Measurements from ENCODE around the gene PIP5K1C. TPM values are rescaled to one million over a fixed set of nuclear protein-coding genes. Genes with fewer than 3 reads are reported as not detected.

The PIP5K1C gene
- 10 to 100 TPM; 38.8 to 48.3 (median 40.4) TPM for total RNA-seq
- polyA plus RNA-seq: 31.4 TPM
- long read RNA-seq, donor 1, full-length matches to known transcripts: 12 of 69 reads
- long read RNA-seq, donor 1, partial matches to known transcripts: 24 of 69 reads
- long read RNA-seq, donor 1, other reads (novel, unspliced or antisense): 33 of 69 reads
- long read RNA-seq, donor 2, full-length matches to known transcripts: 14 of 45 reads
- long read RNA-seq, donor 2, partial matches to known transcripts: 3 of 45 reads
- long read RNA-seq, donor 2, other reads (novel, unspliced or antisense): 28 of 45 reads
- long read RNA-seq, donor 3, partial matches to known transcripts: 14 of 38 reads
- long read RNA-seq, donor 3, other reads (novel, unspliced or antisense): 24 of 38 reads
- long read RNA-seq, donor 4, full-length matches to known transcripts: 6 of 30 reads
- long read RNA-seq, donor 4, partial matches to known transcripts: 5 of 30 reads
- long read RNA-seq, donor 4, other reads (novel, unspliced or antisense): 19 of 30 reads

- no peaks in the 10 kb centered on the region for H3K9me3 ChIP-seq (ENCODE audit: control insufficient read depth, low read length)
- DNase-seq (peak; percentile 89 to 97 (median 96)), ATAC-seq (peak; percentile 88 to 92)
- peaks cover 6% of the 10 kb centered on the region for H3K4me1 ChIP-seq (ENCODE audit: control insufficient read depth, insufficient read depth, low read length)
- WGBS: 3% methylated on average over 82 of the region's 82 CpGs
- peak within 1 kb of the TSS; percentile 83 for H3K27ac ChIP-seq (ENCODE audit: low read length)
- peak within 1 kb of the TSS; percentile 94 for H3K4me3 ChIP-seq (ENCODE audit: low read length)
- intact Hi-C loops (cut with DNase I): loop anchor here (2.0 to 10.0 kb wide), 3 partner anchors 32 to 156 kb away; no protein-coding TSS in a partner anchor
- no peaks in the 10 kb centered on the region for H3K27me3 ChIP-seq (ENCODE audit: control insufficient read depth, insufficient read depth)
These were observed at the start of gene PIP5K1C for GRCh38 chr19:3700242-3701032. PIP5K1C (minus strand) TSS chr19:3700468; CDS start chr19:3700390, 78 bp downstream.

- Histone ChIP-seq H3K27me3 (ENCODE audit: control insufficient read depth, insufficient read depth) (no peaks in the 10 kb centered on the region), H3K4me3 (ENCODE audit: low read length) (no peak overlapping the region), H3K4me1 (ENCODE audit: control insufficient read depth, insufficient read depth, low read length) (no peaks in the 10 kb centered on the region), H3K9me3 (ENCODE audit: control insufficient read depth, low read length) (no peaks in the 10 kb centered on the region), H3K27ac (ENCODE audit: low read length) (no peak overlapping the region)
- DNase-seq: peak in 1 of 3 donors; percentile 29
- 79% methylated on average over 8 of the region's 8 CpGs for WGBS
- no peak for ATAC-seq
- intact Hi-C loops (cut with DNase I): no loop called here
These were observed 48.7 kb upstream of the PIP5K1C start for GRCh38 chr19:3748965-3749364.

GRCh38 chr19:3746371-3747056 lies 46.2 kb upstream of the PIP5K1C start:
- no peak overlapping the region for H3K4me3 ChIP-seq (ENCODE audit: low read length)
- H3K27me3 ChIP-seq (ENCODE audit: control insufficient read depth, insufficient read depth): no peaks in the 10 kb centered on the region
- ATAC-seq (no peak), DNase-seq (peak in 1 of 3 donors; percentile 53)
- intact Hi-C loops (cut with DNase I): no loop called here
- no peak overlapping the region for H3K27ac ChIP-seq (ENCODE audit: low read length)
- H3K9me3 ChIP-seq (ENCODE audit: control insufficient read depth, low read length): no peaks in the 10 kb centered on the region
- 69% methylated on average over 31 of the region's 31 CpGs for WGBS
- H3K4me1 ChIP-seq (ENCODE audit: control insufficient read depth, insufficient read depth, low read length): no peaks in the 10 kb centered on the region

- Histone ChIP-seq H3K4me1 (ENCODE audit: control insufficient read depth, insufficient read depth, low read length) (no peaks in the 10 kb centered on the region), H3K4me3 (ENCODE audit: low read length) (no peak overlapping the region), H3K9me3 (ENCODE audit: control insufficient read depth, low read length) (no peaks in the 10 kb centered on the region), H3K27me3 (ENCODE audit: control insufficient read depth, insufficient read depth) (no peaks in the 10 kb centered on the region), H3K27ac (ENCODE audit: low read length) (no peak overlapping the region)
- ATAC-seq: no peak
- intact Hi-C loops (cut with DNase I): no loop called here
- WGBS: 57% methylated on average over 8 of the region's 8 CpGs
- DNase-seq: peak in 1 of 3 donors; percentile 6
These were observed 45.2 kb upstream of the PIP5K1C start for GRCh38 chr19:3745363-3746045.

GRCh38 chr19:3743486-3743885 lies 43.2 kb upstream of the PIP5K1C start:
- H3K27ac ChIP-seq (ENCODE audit: low read length): no peak overlapping the region
- no peak for ATAC-seq
- no peak overlapping the region for H3K4me3 ChIP-seq (ENCODE audit: low read length)
- no peak for DNase-seq
- H3K9me3 ChIP-seq (ENCODE audit: control insufficient read depth, low read length): no peaks in the 10 kb centered on the region
- no peaks in the 10 kb centered on the region for H3K4me1 ChIP-seq (ENCODE audit: control insufficient read depth, insufficient read depth, low read length)
- intact Hi-C loops (cut with DNase I): no loop called here
- no peaks in the 10 kb centered on the region for H3K27me3 ChIP-seq (ENCODE audit: control insufficient read depth, insufficient read depth)
- 94% methylated on average over 2 of the region's 2 CpGs for WGBS

GRCh38 chr19:3740431-3740830 lies 40.2 kb upstream of the PIP5K1C start:
- DNase-seq (no peak), ATAC-seq (no peak)
- H3K4me1 ChIP-seq (ENCODE audit: control insufficient read depth, insufficient read depth, low read length): no peaks in the 10 kb centered on the region
- H3K4me3 ChIP-seq (ENCODE audit: low read length): no peak overlapping the region
- 92% methylated on average over 24 of the region's 24 CpGs for WGBS
- no peak overlapping the region for H3K27ac ChIP-seq (ENCODE audit: low read length)
- intact Hi-C loops (cut with DNase I): no loop called here
- H3K27me3 ChIP-seq (ENCODE audit: control insufficient read depth, insufficient read depth): no peaks in the 10 kb centered on the region
- H3K9me3 ChIP-seq (ENCODE audit: control insufficient read depth, low read length): no peaks in the 10 kb centered on the region

- H3K9me3 ChIP-seq (ENCODE audit: control insufficient read depth, low read length): no peaks in the 10 kb centered on the region
- no peaks in the 10 kb centered on the region for H3K4me1 ChIP-seq (ENCODE audit: control insufficient read depth, insufficient read depth, low read length)
- 84% methylated on average over 32 of the region's 32 CpGs for WGBS
- no peaks in the 10 kb centered on the region for H3K27me3 ChIP-seq (ENCODE audit: control insufficient read depth, insufficient read depth)
- H3K27ac ChIP-seq (ENCODE audit: low read length): no peak overlapping the region
- H3K4me3 ChIP-seq (ENCODE audit: low read length): no peak overlapping the region
- intact Hi-C loops (cut with DNase I): no loop called here
- DNase-seq: no peak
- ATAC-seq: no peak
These were observed 38.4 kb upstream of the PIP5K1C start for GRCh38 chr19:3738477-3739220.

GRCh38 chr19:3737487-3738205 lies 37.4 kb upstream of the PIP5K1C start:
- no peaks in the 10 kb centered on the region for H3K27me3 ChIP-seq (ENCODE audit: control insufficient read depth, insufficient read depth)
- intact Hi-C loops (cut with DNase I): no loop called here
- H3K9me3 ChIP-seq (ENCODE audit: control insufficient read depth, low read length): no peaks in the 10 kb centered on the region
- no peak for ATAC-seq
- H3K27ac ChIP-seq (ENCODE audit: low read length): no peak overlapping the region
- H3K4me1 ChIP-seq (ENCODE audit: control insufficient read depth, insufficient read depth, low read length): no peaks in the 10 kb centered on the region
- DNase-seq: no peak
- H3K4me3 ChIP-seq (ENCODE audit: low read length): no peak overlapping the region
- WGBS: 85% methylated on average over 10 of the region's 10 CpGs

- intact Hi-C loops (cut with DNase I): no loop called here
- ATAC-seq (peak in 1 of 2 donors; percentile 24), DNase-seq (no peak)
- Histone ChIP-seq H3K4me1 (ENCODE audit: control insufficient read depth, insufficient read depth, low read length) (no peaks in the 10 kb centered on the region), H3K27ac (ENCODE audit: low read length) (no peak overlapping the region), H3K27me3 (ENCODE audit: control insufficient read depth, insufficient read depth) (no peaks in the 10 kb centered on the region), H3K9me3 (ENCODE audit: control insufficient read depth, low read length) (no peaks in the 10 kb centered on the region), H3K4me3 (ENCODE audit: low read length) (no peak overlapping the region)
- 81% methylated on average over 21 of the region's 21 CpGs for WGBS
These were observed 35.9 kb upstream of the PIP5K1C start for GRCh38 chr19:3736106-3736724.
